ENCODE measurements around the gene COMMD7.
"Not testable (repeated sequence)": the region's sequence is repeated elsewhere in the genome, so short reads cannot be mapped to it uniquely, and the experiment has no call there.

COMMD7 gene

GRCh38 chr20:32743237-32744112 is at the start of gene COMMD7:
Gene COMMD7, minus strand, starts transcription at chr20:32743467. Its CDS starts 76 bp downstream, at chr20:32743391.
- peak; percentile 89 for DNase-seq

GRCh38 chr20:32792731-32793458 is 49.6 kb upstream of the COMMD7 start:
- DNase-seq, result no peak

GRCh38 chr20:32792316-32792715 is 49.0 kb upstream of the COMMD7 start:
- DNase-seq, result peak; percentile 72

GRCh38 chr20:32790751-32791057 is 47.4 kb upstream of the COMMD7 start:
- DNase-seq, result no peak

- peak; percentile 90 for DNase-seq
Observed at GRCh38 chr20:32789896-32790750, 46.9 kb upstream of the COMMD7 start.

DNA sequence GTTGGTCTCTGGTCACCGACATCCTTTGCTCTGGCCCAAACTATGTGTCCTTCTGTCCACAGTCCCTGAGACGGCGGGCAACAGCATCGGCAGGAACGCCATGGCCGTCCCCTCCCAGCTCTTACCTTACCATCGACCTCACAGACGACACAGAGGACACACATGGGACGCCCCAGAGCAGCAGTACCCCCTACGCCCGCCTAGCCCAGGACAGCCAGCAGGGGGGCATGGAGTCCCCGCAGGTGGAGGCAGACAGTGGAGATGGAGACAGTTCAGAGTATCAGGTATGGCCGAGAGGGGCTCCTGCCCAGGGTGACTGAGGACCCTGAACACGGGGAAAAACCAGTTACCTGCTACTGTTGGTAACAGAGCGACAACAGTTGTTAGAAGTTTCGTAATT is 43.9 kb upstream of the COMMD7 start:
- no peak for DNase-seq

DNA sequence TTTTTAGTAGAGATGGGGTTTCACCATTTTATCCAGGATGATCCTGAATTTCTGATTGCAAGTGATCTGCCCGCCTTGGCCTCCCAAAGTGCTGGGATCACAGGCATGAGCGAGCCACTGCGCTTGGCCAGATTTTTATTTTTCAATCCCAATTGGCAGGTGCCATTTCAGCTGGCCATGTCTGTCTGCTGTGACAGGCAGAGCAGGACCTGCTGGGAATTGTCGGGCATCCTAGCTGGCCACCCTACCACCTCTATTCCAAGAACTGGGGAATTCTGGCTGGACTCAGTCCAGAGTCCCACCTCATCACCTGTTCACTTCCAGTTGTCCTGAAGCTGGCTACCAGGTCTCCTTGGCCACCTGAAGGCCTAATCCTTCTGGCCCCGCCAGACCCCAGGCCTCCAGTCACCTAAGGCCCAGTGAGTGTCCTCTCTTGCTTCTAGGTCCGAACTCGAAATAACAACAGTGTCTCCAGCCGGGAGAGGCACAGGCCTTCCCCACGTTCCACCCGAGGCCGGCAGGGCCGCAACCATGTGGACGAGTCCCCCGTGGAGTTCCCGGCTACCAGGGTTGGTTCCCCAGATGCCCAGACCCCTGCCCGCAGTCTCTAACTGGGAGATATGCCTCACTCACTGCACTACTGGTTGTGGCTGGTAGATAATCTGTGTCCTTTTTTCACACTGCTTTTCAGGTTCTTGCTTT is 42.9 kb upstream of the COMMD7 start:
- no peak for DNase-seq

DNA sequence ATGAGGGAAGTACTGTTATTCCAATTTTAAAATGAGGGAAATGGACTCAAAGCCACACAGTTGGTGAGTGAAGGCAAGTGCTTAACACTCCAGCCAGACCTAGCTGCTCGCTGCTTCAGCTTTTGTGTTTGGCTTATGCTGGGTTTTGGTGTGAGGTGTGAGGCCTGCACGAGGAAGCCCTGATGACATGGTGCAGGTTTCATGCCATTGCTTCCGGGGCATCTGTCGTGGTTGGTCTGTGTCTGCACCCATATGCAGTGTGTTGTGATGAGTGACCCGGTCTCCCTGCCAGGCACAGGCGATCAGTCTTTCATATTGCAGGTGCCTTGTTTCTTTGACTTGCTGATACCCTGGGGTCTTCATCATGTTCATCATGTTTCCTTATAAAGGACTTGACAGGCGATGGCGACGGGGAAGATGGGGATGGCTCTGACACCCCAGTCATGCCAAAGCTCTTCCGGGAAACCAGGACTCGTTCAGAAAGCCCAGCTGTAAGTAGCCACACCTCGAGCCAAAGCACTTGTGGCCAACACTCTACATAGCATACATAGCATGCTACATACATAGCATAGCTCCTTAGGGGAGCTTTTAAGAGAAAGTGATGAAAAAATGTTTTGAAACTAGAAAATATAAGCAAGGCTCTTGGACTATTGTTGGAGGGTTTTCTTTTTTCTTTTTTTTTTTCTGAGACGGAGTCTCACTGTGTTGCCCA is 41.3 kb upstream of the COMMD7 start:
- DNase-seq, result no peak

DNA sequence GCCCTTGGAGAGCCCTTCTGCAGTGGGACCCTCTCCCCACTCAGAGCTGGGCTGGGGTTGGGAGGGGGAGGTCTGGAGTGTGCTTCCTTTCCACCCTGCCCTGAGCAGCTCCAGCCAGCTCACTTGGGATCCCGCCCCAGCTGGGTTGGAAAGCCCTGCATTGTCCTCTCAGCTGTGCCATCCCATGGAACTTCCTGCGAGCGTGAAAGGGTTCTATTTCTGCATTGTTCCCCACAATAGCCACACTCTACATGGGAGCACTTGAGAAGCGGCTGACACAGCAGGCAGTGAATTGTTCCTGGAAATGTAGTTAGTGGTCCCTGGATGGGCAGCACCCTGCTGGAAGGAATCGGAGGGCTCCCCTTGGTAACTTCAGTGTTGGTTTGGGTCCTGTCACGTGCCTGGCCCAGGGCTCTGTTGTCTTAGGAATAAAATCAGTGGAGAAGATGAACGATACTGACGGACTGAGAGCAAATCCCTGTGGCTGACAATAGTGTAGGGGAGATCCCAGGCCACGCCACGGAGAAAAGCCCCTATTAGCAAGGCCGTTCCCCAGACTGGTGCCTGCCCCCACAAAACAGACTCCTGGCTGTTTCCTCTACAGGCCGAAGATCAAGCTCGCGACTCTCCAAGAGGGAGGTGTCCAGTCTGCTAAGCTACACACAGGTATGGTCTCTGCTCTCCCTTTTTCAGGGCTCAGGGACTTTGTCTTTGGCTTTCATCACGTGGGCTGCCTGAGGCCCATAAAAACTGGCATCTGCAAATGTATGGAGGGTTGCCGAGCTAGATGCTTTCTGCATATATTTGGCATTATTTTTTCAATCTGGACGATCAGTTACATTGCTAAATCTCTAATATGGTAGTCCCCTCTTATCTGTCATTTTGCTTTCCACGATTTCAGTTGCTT is 37.7 kb upstream of the COMMD7 start:
- no peak for DNase-seq

GRCh38 chr20:32780278-32780677 is 37.0 kb upstream of the COMMD7 start:
- no peak for DNase-seq

DNA sequence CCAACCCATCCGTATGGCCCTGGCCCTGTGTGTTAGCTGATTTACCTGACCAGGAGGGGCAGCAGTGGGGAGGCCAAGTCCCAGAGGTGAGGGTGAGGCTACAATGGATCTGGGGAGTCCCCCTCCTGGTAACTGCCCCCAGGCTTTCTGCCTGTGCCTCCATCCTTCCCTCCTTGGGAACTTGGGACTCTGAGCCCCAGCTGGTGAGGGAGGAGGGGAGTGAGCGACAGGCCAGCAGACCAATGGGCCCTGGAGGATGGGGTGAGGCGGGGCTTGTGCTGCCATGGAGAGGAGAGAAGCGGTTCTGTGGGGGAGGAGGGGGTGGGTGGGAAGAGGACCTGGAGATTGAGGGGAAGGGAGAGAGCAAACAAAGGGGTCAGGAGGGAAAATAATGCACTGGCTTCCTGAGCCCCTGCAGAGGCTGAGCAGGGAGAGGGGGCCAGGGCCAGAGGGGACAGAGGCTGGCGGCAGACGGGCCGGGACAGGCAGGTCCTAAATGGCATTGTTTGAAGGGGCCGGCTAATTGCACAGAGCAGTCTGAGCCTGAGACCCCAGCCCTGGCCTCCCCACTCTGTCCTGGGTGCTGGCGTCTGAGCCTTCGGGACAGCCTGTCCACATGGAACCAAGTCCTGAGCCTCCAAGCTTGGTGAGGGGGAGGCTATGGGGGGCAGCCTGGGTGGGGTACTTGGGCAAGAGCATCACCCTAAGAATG is 36.4 kb upstream of the COMMD7 start:
- no peak for DNase-seq

DNA sequence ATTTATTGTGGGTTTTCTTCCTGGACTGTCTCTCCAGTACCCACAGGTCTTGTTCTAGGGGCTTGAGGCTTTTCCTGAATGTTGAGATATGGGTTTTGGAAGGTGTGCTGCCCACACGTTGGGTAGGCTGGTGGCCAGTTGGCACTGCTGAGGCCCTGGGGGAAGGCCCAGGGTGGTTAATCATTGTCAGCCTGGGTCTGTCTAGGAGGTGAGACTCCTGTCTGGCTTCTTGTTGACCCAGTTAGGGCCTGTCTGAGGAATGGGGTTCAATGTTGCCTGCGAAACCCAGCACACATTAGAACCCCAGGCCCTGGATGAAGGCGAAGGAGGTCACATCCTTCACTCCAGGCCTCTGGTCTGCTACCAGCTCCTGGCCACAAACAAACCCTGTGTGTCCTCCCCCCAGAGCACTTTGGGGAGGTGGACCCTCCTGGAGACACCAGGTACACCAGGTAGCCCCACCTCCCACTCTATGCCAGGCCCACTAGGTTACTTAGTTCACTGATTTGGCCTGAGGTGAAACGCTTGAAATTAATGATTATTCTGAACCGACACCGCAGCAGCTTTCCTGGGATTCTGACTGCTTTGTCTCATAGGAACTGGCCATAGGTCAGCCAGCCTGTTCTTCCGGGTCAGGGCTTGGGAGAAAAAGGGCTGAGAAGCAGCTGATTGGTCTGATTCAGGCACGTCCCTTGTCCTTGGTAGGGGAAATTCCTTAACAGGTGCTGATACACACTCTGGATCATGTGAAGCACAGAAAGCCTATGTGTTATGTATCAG is 34.1 kb upstream of the COMMD7 start:
- no peak for DNase-seq

DNA sequence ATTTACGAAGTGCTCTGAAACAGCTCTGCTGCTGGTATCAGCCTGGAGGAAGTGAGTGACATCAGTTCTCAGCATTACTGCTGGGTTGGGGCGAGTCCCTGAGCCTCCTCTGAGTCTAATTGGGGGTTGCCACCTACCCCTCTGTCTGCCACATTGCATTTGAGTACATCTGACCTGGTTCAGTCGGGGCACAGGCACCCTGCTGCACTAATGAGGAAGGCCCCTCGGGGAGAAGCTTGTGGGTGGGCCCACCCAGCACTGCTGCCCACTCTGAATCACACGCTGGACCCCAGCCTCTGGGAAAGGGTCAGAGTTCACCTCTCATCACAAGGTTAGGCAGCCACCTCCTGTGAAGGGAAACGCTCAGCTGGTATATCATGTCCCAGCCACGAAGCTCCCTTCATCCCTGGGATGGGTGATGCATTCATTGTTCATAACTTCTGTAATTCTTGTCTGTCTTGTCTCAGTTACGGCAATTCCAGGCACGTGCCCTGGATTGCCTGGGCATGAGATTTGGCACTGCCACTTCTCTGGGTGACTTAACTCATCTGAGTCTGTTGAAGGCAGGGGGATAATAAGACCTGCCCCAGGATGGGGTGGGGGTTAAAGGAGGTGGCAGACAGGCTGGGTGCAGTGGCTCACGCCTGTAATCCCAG is 32.2 kb upstream of the COMMD7 start:
- no peak for DNase-seq

DNA sequence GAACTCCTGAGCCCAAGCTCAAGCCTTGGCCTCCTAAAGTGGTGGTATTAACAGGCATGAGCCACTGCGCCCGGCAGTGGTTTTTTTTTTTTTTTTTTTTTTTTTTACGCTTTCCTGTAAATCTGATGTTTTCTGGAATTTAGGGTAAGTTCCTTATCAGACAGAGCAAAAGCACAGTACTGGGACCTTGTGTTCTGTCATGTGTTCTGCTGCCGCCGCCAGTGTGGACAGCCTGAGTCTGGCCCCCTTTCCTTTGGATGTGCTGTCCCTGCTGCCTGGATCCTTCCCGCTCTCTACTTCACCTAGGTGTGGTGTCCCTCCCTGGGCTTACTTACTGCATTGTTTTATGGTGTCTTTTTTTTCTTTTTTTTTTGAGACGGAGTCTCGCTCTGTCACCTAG is 30.6 kb upstream of the COMMD7 start:
- no peak for DNase-seq

DNA sequence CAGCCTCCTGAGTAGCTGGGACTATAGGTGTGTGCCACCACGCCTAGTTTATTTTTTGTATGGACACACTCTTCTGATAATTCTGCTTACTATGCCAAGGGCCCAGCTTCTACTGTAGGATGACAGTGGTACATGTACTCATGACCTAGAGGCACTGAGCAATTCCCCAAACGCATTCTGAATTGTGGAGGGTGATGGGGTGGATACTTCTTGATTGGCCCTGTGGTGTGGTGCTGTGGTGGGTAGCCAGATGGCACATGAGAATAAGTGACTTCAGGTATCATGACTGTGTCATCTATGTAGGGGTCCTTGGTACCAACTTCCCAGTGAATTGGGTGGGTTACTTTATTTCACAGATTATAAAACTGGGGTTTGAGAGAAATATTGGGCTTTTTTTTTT is 30.0 kb upstream of the COMMD7 start:
- DNase-seq, result no peak

- DNase-seq, result no peak
Observed at GRCh38 chr20:32772046-32772445, 28.8 kb upstream of the COMMD7 start.

DNA sequence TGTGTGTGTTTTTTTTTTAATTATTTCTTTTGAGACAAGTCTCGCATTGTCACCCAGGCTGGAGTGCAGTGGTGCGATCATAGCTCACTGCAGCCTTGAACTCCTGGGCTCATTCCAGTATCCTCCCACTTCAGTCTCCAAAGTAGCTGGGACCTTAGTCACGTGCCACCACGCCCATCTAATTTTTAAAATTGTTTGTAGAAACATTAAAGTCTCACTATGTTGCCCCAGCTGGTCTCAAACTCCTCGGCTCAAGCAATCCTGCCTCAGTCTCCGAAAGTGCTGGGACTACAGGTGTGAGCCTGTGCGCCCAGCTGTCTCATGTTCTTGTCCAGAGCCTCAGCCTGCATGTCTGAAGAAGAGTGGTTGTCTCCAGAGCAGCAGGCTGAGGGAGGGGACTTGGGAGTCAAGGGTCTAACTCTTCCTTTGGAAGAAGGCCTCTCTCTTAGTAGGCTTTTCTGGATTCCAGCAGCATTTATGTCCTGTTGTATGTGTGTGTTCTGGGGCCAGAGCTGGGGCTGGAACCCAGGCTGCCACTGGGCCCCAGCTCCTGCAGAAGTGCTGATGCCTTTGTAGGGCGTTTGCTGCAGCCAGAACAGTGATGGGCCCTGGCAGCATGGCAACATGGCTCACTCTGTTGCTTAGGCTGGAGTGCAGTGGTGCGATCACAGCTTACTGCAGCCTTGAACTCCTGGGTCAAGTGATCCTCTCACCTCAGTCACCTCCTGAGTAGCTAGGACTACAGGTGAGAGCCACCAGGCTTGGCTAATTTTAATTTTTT is 24.3 kb upstream of the COMMD7 start:
- no peak for DNase-seq

- not testable (repeated sequence) for DNase-seq
Observed at GRCh38 chr20:32765230-32765875, 22.1 kb upstream of the COMMD7 start.

Data from activated effector memory CD4-positive, alpha-beta T cell treated with anti-CD3 and anti-CD28 coated beads, Interleukin-2, amount 50 U/mL, for 16 hours (primary cell).